Mesodermal cell (in vitro differentiated cells): ENCODE results near the gene MTRFR.
"Not testable (repeated sequence)": the region's sequence is repeated elsewhere in the genome, so short reads cannot be mapped to it uniquely, and the experiment has no call there.

ENCODE experiments used
- H3K27ac ChIP-seq: 2 replicates; pipeline ENCODE4 v1.7.0; 2013; ENCODE audit warnings: mild to moderate bottlenecking, low read depth, low read length, moderate library complexity; ENCODE audit not compliant: severe bottlenecking
- H3K36me3 ChIP-seq: 2 replicates; pipeline ENCODE4 v1.7.1; 2013; ENCODE audit warnings: mild to moderate bottlenecking, low read length, moderate library complexity; ENCODE audit not compliant: control insufficient read depth, insufficient read depth
- H3K4me1 ChIP-seq: one replicate; pipeline ENCODE4 v1.7.1; 2013; ENCODE audit warnings: mild to moderate bottlenecking, low read length; ENCODE audit not compliant: insufficient read depth, control insufficient read depth, poor library complexity, severe bottlenecking
- H3K4me3 ChIP-seq: 2 replicates; pipeline ENCODE4 v1.7.0; 2013; ENCODE audit warnings: low read length, control low read depth, mild to moderate bottlenecking; ENCODE audit not compliant: insufficient read depth, poor library complexity, severe bottlenecking; ENCODE audit errors: extremely low read depth
- H3K9me3 ChIP-seq: 2 replicates; pipeline ENCODE4 v1.7.1; 2013; ENCODE audit warnings: mild to moderate bottlenecking, low read length, moderate library complexity; ENCODE audit not compliant: control insufficient read depth
- WGBS, 2 experiments: methylation state at CpG; one replicate each; pipeline ENCODE4 v1.1.5; 2013; ENCODE audit warnings: missing lambda C conversion rate in 2 of 2; ENCODE audit not compliant: insufficient coverage in 2 of 2; 5-methylcytosine and 5-hydroxymethylcytosine counted together

The MTRFR gene

GRCh38 chr12:123250471-123251383 lies 17.5 kb downstream of the MTRFR start:
- peak overlapping the region; percentile 49 for H3K27ac ChIP-seq
- WGBS, 2 experiments, result 86% methylated on average over 12 to 13 of the region's 13 CpGs
- H3K9me3 ChIP-seq, result peaks cover 7% of the 10 kb centered on the region
- no peak overlapping the region for H3K4me3 ChIP-seq
- peaks cover 75% of the 10 kb centered on the region for H3K36me3 ChIP-seq
- H3K4me1 ChIP-seq, result no peaks in the 10 kb centered on the region

DNA sequence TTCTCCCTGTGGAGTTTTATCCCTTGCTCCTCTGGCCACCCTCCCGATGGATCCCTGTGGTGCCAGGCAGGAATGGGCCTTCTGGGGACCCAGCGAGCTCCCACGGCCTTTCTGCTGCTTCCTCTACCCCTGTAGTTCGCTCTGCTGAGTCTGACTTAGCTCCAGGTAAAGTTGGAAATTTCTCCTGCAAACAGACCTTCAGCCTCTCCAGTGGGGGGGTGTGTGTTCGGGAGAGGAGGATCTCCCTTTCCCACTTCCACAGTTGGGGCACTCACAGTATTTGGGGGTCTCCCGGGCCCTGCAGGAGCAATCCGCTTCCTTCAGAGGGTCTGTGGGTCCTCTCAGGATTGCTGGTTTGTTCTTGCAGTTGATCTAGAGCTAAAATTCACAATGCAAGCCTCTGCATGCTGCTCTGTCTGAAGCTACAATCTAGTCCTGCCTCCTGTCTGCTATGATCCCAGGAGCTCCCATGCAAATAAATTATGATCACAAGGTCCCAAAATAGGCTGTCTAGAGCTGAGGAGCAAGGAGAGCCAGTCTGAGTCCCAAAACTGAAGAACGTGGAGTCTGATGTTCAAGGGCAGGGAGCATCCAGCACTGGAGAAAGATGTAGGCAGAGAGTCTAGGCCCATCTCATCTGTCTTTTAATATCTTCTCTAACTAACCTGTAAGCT lies 18.3 kb downstream of the MTRFR start:
- Histone ChIP-seq H3K4me1 (no peaks in the 10 kb centered on the region), H3K4me3 (no peak overlapping the region), H3K36me3 (peaks cover 79% of the 10 kb centered on the region), H3K9me3 (peaks cover 7% of the 10 kb centered on the region), H3K27ac (peak overlapping the region; percentile 49)
- WGBS, 2 experiments, result 97 to 98% methylated on average over 5 to 8 of the region's 8 CpGs

GRCh38 chr12:123252365-123252764 lies 19.1 kb downstream of the MTRFR start:
- 90 to 100% methylated on average over 3 to 5 of the region's 9 CpGs for WGBS, 2 experiments
- not testable (repeated sequence) for H3K9me3 ChIP-seq, H3K27ac ChIP-seq, H3K4me1 ChIP-seq, H3K4me3 ChIP-seq
- H3K36me3 ChIP-seq, result peaks cover 86% of the 10 kb centered on the region

DNA sequence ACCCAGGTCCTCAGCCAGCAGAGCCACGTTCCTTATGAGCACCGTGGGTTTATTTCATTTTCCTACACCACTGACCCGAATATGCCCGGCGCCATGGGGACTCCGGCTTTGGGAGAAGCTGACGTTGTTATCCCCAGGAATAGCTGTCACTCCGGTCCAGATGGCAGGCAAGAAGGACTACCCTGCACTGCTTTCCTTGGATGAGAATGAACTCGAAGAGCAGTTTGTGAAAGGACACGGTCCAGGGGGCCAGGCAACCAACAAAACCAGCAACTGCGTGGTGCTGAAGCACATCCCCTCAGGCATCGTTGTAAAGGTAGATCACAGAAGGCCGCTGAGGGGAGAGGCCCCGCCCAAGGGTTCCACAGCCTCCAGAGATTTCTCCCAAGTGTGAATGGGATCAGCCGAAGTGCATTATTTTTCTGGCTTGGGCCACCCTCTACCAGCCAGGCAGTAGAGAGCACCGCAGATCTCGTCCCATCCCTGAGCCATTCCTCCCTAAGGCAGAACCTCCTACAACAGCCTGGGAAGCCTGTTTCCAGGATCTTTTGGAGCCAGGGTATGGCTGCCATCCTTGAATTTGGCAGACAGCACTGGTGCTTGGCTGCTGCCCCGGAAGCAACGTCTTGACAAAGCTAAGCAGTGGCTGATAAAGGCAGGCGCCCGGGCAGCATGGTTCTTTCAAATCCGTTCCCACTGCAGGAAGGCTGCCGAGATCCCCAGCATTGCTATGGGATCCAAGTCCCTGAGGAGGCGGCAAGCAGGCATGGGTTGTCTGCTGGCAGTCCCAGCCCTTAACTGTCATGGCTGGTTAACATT lies 20.6 kb downstream of the MTRFR start:
- Histone ChIP-seq H3K4me3 (no peak overlapping the region), H3K36me3 (peaks cover 92% of the 10 kb centered on the region), H3K27ac (no peak overlapping the region), H3K9me3 (peaks cover 3% of the 10 kb centered on the region), H3K4me1 (no peaks in the 10 kb centered on the region)
- WGBS, 2 experiments, result 92 to 95% methylated on average over 23 to 24 of the region's 24 CpGs

GRCh38 chr12:123254853-123255446 lies 21.7 kb downstream of the MTRFR start:
- peaks cover 92% of the 10 kb centered on the region for H3K36me3 ChIP-seq
- peaks cover 3% of the 10 kb centered on the region for H3K9me3 ChIP-seq
- no peak overlapping the region for H3K27ac ChIP-seq
- H3K4me1 ChIP-seq, result no peaks in the 10 kb centered on the region
- H3K4me3 ChIP-seq, result no peak overlapping the region
- 92 to 93% methylated on average over 5 of the region's 5 CpGs for WGBS, 2 experiments

GRCh38 chr12:123258593-123258992 lies 25.4 kb downstream of the MTRFR start:
- 92 to 100% methylated on average over 2 of the region's 4 CpGs for WGBS, 2 experiments
- Histone ChIP-seq H3K4me3 (no peak overlapping the region), H3K9me3 (no peaks in the 10 kb centered on the region), H3K36me3 (peaks cover 95% of the 10 kb centered on the region), H3K27ac (no peak overlapping the region), H3K4me1 (no peaks in the 10 kb centered on the region)

- Histone ChIP-seq H3K9me3 (no peaks in the 10 kb centered on the region), H3K4me1 (no peaks in the 10 kb centered on the region), H3K4me3 (no peak overlapping the region), H3K36me3 (peaks cover 94% of the 10 kb centered on the region), H3K27ac (no peak overlapping the region)
- WGBS, 2 experiments, result 85 to 87% methylated on average over 9 of the region's 9 CpGs
These were observed 26.8 kb downstream of the MTRFR start for GRCh38 chr12:123260081-123260480.

DNA sequence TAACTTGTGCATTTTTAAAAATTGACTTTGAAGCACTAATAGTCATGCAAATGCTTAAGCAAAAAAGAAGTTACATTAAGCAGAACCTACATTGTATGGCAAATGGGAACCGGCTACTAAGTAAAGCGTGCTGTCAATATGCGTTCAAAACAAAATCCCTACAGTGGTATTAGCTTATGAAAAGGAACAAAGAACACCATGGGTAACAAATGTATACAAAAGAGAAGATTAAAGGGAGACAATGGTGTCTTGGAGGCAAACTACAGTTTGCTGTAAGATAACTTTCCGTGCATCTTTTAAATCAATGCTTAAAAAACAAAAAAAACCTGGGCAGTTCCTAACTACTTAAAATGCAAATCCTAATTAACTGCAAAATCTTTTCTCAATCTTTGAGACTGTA lies 28.0 kb downstream of the MTRFR start:
- Histone ChIP-seq H3K9me3 (no peaks in the 10 kb centered on the region), H3K36me3 (peaks cover 95% of the 10 kb centered on the region), H3K27ac (no peak overlapping the region), H3K4me1 (no peaks in the 10 kb centered on the region), H3K4me3 (no peak overlapping the region)
- 90% methylated on average over 3 of the region's 4 CpGs; no CpG with 5 or more reads in 1 of the 2 experiments for WGBS, 2 experiments

DNA sequence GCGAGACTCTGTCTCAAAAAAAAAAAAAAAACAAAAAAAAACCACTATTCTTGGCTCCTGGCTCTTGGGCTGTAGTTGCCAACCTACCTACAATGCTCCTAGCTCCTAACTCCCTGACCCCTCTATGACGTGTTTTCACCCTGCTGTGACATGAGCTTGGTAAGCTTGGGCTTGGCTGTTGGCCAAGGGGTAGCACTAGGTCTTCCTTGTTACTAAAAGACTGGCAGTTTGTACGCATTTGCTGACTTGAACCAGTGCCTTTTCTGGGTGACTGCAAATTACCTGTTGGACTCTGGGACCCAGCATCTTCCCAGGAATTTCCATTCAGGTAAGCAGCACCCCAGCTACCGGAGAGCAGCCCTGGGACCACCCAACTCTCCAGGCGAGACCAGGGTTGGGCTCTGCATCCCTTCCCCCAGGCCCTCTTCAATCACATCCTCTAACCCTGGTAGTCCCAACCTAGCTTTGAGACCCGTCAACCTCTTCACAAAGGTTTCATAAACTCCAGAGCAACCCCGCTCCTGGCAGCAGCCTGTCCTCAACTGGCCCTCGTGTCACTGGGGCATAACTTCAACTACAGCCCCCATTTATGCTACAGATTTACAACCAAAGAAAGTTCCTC lies 30.1 kb downstream of the MTRFR start:
- Histone ChIP-seq H3K9me3 (no peaks in the 10 kb centered on the region), H3K27ac (no peak overlapping the region), H3K4me1 (peaks cover under 1% of the 10 kb centered on the region), H3K36me3 (peaks cover 99% of the 10 kb centered on the region), H3K4me3 (no peak overlapping the region)
- WGBS, 2 experiments, result 92 to 97% methylated on average over 5 to 7 of the region's 8 CpGs

GRCh38 chr12:123264642-123265041 lies 31.4 kb downstream of the MTRFR start:
- WGBS, 2 experiments, result 74 to 89% methylated on average over 4 to 7 of the region's 7 CpGs
- Histone ChIP-seq H3K4me3 (no peak overlapping the region), H3K9me3 (no peaks in the 10 kb centered on the region), H3K27ac (no peak overlapping the region), H3K36me3 (peaks cover 93% of the 10 kb centered on the region), H3K4me1 (peaks cover 11% of the 10 kb centered on the region)
